ENCODE results near the gene CYTH1.

The CYTH1 gene

DNA sequence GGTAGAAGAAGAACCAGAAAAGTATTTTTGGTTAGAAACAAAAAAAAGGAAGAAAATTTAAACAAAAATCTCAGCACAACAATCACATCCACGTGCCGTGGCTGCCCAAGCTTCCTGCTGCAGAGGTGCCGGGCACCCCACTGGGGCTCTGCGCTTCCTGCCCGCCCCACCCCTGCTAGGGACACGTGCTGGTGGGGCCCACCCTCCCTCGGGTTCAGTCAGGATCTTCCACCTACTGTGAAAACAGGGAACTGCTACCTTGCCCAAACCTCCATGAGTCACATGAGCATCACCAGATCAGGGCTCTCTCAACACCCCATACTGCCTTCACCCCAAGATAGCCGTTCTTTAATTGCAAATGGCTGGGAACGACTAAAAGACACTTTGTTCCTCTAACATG is 24.4 kb upstream of the CYTH1 start:
- in situ Hi-C loops (cut with MboI; ENCODE audit: low sequenced_read_pairs) = loop anchor here (25.0 kb wide), 1 partner anchor 319 kb away; no protein-coding TSS in a partner anchor

DNA sequence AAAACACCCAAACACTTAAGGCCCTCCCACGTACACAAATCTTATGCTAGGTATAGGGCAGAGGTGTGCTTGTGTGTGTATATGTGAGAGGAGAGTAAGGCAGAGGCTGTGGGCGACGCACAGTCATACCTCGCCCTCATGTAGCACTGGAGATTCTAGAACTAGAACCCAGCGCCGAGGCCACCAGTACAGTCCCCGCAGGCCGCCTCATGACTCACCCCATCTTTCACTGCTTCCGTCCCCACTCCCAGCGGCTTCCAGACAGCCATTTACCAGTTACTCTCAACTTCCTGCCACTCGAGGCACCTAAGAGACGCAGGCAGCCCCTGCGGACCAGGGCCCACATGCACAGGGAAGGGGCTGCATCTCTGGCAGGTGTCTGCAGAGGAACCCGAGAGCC is 23.2 kb upstream of the CYTH1 start:
- in situ Hi-C loops (cut with MboI; ENCODE audit: low sequenced_read_pairs) = loop anchor here (25.0 kb wide), 1 partner anchor 318 kb away; no protein-coding TSS in a partner anchor

DNA sequence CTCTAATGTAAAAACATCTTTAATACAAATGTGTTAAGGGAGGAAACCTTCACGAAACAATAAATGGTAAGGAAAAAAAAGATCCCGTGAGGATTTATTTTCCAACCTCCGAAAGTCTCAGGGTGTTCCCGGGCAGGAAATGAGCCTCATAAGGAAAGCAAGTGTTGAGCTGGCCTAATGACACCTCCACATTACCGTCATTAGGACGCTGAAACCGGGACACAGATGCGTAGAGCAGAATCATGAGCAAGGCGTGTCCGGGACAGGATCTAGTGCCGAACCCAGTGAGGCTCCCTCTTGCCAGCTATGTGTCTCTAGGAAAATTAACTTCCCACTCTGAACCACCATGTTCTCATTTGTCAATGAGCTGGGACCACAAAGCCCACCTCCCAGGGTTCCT is 22.7 kb upstream of the CYTH1 start:
- in situ Hi-C loops (cut with MboI; ENCODE audit: low sequenced_read_pairs) = loop anchor here (25.0 kb wide), 1 partner anchor 317 kb away; no protein-coding TSS in a partner anchor

DNA sequence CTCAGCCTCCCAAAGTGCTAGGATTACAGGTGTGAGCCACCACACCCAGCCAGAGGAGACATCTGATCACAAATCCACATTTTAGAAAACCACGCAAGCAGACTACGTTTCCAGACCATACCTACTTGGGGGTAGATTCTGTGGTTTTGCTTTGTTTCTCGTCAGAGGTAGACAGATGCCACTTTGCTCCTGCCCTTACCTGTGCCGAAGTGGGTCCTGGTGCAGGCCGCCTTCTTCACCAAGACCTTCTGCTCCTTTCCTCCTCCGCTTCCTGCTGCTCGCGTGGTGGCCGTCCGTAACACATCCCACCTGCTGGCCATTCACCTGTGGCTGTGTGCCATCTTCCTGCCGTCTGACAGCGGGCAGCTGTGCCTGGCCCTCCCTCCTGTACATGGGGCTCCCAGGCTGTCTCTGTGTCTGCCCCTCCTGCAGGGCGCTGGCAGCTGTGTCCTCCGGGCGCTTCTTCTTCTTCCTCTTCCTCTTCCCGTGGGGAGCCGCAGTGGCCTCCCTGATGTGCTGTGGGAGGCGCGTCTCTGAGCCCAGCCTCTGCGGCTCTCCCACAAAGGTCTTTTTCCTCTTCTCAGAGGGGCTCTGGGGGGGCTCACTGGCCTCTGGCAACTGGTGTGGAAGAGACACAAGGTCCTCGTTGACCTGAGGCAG is 21.2 kb upstream of the CYTH1 start:
- in situ Hi-C loops (cut with MboI; ENCODE audit: low sequenced_read_pairs) = loop anchor here (25.0 kb wide), 1 partner anchor 316 kb away; no protein-coding TSS in a partner anchor

DNA sequence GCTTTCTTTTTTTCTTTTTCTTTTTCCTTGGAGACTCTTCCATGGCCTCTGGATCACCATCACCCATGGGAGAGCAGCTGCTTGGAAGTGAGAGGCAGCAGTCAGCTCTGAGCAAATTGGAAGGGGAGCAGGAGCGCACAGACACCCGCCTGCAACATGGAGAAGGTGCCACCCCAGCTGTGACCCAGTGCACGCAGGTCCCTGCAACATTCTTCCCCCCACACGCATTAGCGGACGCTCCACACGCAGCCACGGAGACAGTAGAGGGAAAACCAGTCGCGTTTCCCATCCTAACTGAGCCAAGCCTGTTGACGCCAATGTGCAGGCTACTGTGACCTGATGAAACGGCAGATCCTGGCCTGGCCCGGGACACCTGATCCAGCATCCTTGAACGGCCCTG is 20.4 kb upstream of the CYTH1 start:
- in situ Hi-C loops (cut with MboI; ENCODE audit: low sequenced_read_pairs) = loop anchor here (25.0 kb wide), 1 partner anchor 315 kb away; no protein-coding TSS in a partner anchor

DNA sequence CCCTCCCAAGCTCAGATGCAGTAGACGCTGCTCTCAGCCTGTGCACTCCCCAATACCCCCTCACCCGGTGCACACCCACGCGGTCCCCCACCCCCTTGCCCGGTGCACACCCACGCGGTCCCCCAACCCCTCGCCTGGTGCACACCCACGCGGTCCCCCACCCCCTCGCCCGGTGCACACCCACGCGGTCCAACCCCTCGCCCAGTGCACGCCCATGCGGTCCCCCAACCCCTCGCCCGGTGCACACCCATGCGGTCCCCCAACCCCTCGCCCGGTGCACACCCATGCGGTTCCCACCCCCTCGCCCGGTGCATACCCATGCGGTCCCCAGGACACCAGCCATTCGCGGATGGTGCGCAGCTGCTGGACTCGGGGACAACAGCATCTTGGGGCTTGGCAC is 19.9 kb upstream of the CYTH1 start:
- in situ Hi-C loops (cut with MboI; ENCODE audit: low sequenced_read_pairs) = loop anchor here (25.0 kb wide), 1 partner anchor 315 kb away; no protein-coding TSS in a partner anchor

DNA sequence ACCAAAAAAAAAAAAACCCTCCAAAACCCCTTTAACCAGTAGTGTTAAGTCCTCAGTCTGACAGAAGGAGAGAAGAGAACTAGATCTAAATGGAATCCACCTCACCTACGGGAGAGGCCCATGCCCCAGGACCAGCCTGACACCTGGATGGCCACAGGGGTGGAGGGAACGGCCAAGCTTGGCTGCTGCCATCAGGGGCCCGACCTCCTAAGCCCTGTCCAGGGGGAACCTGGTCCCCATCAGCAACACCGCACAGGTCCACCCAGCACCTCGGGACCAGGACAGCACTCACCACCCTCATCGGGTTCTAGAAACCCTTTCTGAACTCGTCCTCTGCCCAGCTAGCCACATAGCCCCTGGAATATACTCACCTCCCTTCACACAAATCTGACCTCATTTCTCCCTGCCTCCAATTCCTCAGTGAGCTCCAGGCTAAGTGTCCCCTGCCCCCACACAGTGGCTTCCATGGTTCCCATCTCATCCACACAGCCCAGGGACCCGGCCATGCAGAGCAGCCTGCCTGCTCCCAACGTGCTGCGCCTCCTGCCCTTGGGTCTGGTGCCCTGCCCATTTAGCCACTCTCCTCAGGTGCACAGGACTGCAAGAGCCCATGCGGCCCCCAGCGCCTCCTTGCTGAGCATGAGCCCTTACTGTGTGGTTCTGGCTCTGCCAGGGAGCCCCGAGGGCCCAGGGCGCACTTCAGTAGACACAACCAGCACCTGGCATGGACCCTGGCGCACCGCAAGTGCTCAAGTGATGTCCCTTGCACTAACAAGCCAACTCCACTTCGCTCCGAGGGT is 18.3 kb upstream of the CYTH1 start:
- in situ Hi-C loops (cut with MboI; ENCODE audit: low sequenced_read_pairs) = loop anchor here (25.0 kb wide), 1 partner anchor 313 kb away; no protein-coding TSS in a partner anchor

DNA sequence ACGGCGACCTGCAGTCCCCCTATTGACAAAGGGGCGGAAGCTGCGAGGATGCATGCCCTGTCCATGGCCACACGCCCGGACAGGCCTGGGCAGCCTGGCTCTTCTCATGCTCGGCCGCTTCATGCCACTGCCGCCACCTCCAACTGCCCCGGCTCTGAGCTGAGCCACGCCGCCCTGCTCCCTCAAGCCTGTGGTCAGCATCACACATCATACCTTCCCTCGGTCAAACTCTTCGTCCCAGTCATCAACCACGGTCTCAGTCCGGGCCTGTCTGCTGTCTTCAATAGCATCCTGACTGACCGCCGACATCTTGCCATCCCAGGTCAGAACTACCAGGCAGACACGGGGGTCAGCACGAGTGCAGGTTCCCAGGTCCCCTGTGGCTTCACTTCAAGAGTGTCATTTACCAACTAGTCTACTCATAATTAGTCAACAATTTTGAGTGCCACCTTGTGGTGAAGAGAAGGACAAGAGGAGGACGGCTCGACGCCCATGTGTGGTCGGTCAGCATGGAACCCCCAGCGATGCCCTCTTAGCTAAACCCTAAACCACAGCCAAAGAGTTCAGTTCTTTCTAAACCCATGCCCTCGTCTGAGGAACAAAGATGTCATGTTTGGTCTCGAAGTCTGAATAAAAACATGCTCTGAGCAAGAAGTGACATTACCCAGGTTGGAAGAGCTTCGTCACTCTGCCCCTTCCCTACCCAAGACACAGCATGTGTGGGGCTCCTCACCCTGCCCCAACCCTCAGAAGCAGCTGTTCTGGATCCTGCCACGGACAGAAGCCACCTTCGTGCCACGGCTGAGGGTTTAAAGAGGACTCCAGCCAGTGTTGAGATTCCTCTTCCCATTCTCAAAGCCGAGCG is 16.9 kb upstream of the CYTH1 start:
- in situ Hi-C loops (cut with MboI; ENCODE audit: low sequenced_read_pairs) = no loop called here

DNA sequence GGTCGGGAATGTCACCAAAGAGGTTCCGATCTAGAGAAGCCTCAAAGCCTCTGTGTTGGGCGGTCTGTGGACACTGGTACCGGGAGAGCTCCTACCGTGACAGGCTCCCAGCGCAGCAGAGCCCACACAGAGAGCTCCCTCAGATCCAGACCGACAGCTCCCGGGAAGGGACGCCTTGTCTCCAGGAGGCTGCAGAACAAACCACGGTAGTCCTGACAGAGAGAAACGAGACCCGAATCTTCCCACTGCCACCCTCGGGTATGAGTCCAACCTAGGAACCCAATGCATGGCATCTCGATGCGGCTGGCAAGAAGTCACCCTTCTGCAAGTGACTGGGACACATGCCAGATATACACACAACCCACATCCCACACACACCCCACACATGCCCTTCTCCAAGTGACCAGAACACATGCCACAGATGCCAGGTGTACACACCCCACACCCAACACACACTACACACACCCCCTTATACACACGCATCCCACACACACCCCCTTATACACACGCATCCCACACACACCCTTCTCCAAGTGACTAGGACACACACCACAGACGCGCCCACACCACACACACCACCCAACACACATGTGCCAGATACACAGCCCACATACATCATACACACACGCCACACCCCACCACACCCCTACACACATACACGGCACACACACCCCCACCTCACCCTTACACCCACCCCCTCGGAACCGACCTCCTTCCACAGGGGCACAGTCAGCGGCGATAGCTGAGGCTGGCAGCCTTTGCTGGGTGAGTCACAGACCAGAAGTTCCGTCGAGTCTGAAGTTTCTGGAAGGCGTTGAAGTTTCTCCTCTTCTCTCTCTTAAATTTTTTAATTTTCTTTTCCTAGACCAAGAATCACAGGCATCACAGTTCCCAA is 15.9 kb upstream of the CYTH1 start:
- in situ Hi-C loops (cut with MboI; ENCODE audit: low sequenced_read_pairs) = no loop called here

DNA sequence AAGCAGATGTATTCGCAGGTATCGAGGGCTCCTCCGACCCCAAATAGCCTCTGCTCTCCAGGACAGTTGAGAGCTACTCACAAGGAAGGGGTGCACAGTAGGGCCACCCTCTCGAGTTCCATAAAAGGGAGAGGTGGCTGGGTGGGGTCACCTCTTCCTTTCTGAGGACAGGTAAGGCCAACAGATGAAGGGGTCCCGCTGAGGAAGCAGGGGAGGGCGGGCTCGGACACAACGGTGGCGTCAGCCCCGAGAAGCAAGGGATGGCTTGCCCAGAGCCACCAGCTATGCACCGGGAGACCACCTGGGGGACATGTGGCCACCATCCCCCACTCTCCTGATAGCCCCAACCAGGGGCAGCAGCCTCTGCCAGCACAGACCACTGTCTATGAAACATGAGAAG is 15.1 kb upstream of the CYTH1 start:
- in situ Hi-C loops (cut with MboI; ENCODE audit: low sequenced_read_pairs) = no loop called here

DNA sequence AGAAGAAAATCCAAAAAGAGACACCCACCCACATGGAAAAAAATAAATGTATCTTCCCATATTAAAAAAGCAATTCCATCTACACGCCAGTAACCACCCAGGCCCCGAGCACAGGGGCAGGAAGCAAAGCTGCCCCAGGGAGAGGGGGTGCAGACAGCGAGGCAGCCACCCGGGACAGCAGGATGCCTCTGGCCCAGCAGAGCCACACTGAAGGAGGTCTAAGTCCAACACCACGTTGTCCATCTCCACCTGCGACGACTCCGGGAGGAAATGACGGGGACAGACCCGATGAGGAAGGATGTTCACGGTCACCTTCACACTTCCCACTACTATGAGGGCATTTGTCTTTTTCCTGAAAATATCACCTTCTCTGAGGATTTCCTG is 14.4 kb upstream of the CYTH1 start:
- in situ Hi-C loops (cut with MboI; ENCODE audit: low sequenced_read_pairs) = no loop called here

DNA sequence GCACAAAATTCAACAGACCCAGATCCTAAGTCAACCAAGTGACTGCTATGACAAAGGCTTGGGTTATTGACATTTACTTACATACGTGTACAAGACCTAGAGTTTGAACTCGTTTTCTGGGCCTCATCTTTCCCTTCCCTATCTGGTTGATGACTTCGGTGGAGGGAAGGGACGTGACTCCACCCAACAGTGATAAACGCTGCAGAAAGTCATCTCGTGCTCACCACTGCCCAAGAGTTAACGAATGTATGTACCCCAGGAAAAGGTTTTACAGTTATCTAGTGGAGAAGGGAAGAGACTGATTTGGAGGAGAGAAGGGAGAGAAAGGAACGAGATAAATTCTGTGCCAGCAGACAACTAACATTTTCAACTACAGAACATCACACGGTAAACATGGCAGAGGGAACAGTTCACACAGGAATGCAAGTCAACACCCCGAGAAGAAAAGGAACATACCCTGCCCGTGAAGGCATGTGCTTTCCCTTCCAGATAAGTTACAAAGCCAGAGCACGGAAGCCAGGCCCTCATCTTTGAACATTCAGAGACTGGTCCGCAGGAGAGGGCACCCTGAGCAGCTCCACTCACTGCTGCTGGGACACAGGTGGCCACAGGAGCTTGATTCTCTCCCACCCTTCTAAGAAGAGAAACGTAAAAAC is 13.9 kb upstream of the CYTH1 start:
- in situ Hi-C loops (cut with MboI; ENCODE audit: low sequenced_read_pairs) = no loop called here

DNA sequence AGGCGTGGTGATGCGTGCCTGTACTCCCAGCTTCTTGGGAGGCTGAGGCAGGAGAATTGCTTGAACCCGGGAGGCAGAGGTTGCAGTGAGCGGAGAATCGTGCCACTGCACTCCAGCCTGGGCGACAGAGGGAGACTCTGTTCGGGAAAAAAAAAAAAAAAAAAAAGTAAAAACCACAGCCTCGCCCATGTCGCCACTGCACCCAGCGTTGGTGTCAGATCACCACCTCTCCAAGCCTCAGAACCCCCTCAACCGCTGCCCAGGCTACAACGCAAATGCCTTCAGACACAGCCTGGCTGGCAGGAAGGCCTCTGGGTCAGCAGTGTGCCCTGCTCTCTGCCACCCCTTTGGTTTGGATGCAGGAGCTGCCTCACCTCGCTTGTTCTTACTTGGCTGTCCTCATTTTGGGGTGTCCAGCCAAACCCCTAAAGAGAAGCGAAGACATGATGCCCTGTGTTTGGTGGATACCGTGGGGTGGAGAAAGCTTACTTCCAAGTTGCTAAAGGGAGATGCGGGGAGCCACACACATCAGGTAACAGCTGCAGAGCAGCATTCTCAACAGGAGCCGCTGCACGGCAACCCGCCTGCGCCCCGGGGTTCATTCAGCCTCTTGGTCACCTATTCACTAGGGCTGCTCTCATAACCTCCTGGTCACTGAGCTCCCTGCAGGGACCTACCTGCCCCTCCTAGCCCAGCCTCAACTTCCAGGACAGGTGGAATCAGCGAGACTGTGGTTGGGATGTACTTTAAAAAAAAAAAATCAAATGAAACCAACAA is 13.0 kb upstream of the CYTH1 start:
- in situ Hi-C loops (cut with MboI; ENCODE audit: low sequenced_read_pairs) = no loop called here

DNA sequence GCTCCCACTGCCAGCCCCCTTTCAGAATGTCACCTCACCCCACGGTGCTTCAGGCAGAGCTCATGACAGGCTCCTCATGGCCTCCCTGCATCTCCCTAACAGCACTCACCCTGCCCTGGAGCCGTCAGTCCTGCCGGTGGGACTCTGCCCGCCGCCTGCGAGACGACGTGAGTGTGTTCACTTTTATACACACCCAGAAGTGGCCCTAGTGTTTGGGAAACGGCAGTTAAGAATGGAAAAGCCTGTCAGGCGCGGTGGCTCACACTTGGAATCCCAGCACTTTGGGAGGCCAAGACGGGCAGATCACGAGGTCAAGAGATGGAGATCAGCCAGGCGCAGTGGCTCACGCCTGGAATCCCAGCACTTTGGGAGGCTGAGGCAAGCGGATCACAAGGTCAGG is 12.3 kb upstream of the CYTH1 start:
- in situ Hi-C loops (cut with MboI; ENCODE audit: low sequenced_read_pairs) = no loop called here

DNA sequence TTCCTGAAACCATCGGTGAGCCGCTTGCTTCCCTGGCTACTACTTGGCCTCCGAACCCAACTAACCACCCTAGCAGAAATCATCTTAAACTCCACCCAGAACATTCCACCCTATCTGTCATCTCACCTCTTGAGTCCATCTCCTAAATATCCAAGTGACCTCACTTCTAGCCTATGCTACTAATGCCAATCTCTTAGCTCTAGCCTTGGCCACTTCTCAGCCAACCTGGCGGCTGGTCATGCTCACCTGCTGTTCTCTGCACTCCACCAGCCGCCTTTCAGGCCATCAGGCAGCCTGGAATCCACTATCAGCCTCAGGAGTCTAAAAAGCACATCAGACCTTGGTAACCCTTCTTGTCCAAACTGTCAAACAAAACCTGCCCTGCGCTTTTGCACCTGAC is 11.9 kb upstream of the CYTH1 start:
- in situ Hi-C loops (cut with MboI; ENCODE audit: low sequenced_read_pairs) = no loop called here

DNA sequence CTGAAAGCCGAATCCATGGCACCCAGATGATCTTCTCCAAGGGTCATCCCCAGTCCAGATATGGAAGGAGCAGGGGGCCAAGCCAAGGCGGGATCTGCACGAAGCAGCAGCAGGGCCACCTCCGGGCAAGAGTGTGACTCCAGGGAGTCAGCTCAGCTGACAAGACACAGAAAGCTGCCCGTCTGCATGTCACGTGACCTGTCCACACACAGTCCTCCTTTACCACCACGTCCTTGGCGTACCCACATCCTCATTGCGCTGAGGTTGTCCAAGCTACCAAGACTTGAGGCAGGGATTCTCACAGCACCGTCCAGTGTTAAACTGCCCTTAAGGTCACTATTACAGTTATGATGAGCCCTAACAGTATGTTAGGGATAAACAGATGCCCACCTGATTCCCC is 11.3 kb upstream of the CYTH1 start:
- in situ Hi-C loops (cut with MboI; ENCODE audit: low sequenced_read_pairs) = no loop called here

DNA sequence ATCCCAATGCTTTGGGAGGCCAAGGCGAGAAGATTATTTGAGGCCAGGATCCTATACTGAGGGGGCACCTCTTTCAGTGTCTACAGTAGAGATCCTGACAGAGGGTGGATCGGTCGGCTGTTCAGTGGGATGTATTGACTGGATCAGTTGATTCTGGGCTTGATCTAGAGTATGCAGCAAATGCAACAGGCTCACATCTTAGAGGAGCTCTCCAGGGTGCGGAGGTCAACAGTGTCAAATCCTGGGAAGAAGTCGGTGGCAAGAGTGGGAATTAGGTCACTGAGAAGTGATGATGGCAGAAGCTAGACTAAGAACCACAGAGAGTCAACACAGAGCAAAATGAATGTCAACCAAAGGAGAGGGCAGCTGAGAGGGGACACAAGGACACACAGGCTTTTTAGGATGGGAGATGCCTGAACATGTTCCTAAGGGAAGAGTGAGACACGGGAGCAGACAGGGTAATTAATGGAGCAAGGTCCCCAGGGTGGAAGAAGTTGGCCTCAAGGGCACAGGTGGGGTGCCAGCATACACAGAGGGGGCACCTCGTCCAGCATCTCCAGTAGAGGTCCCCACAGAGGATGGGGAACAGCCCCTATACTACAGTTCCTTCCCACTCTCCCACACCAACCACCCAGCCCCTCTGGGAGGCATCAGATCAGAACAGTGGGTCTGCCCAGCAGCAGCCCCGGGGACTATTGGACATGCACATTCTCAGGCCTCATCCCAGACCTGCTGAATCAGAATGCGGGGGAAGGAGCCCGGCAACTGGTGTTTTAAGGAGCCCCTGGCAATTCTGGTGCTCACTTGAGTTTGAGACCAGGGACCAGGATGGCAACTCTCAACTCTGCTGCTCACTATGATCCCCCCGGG is 10.0 kb upstream of the CYTH1 start:
- in situ Hi-C loops (cut with MboI; ENCODE audit: low sequenced_read_pairs) = no loop called here

DNA sequence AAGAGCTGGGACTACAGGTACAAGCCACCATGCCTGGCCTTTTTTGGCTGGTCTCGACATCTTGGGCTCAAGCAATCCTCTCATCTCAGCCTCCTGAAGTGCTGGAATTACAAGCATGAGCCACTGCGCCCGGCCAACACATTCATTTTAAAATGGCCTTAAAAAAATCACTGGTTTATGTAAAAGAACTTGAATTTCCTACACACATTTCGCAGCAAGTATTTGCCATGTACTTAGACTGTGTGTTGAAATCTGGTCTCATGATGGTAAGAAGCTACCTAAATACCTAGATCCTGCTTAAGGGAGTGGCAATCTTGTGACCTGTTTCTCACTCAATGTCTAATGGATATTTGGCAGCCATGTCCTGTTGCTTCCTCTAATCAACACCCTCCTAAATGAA is 8.5 kb upstream of the CYTH1 start:
- in situ Hi-C loops (cut with MboI; ENCODE audit: low sequenced_read_pairs) = no loop called here
